Measurements from ENCODE around the gene CCDC80. TPM values are rescaled to one million over a fixed set of nuclear protein-coding genes. Genes with fewer than 3 reads are reported as not detected.

Gene CCDC80
- total RNA-seq, 1 donor from 2014 or later = 4.9 TPM

DNA sequence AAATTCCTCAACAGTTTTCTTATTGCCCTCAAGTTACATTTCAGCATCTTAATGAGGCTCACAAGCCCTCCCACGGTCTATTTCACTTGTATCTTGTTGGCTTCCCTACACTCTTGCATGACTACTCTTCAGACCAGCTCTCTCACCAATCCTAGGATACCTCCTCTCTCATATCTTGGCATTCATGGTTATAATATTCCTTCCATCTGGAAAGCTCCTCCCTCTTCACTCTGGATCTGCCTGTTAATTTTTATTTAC is 8.5 kb upstream of the CCDC80 start:
- no peak overlapping the region for H3K4me3 ChIP-seq (ENCODE audit: low read depth, low read length)
- no peak for DNase-seq (ENCODE audit: low read depth)
- TF ChIP-seq, protein P1, sequence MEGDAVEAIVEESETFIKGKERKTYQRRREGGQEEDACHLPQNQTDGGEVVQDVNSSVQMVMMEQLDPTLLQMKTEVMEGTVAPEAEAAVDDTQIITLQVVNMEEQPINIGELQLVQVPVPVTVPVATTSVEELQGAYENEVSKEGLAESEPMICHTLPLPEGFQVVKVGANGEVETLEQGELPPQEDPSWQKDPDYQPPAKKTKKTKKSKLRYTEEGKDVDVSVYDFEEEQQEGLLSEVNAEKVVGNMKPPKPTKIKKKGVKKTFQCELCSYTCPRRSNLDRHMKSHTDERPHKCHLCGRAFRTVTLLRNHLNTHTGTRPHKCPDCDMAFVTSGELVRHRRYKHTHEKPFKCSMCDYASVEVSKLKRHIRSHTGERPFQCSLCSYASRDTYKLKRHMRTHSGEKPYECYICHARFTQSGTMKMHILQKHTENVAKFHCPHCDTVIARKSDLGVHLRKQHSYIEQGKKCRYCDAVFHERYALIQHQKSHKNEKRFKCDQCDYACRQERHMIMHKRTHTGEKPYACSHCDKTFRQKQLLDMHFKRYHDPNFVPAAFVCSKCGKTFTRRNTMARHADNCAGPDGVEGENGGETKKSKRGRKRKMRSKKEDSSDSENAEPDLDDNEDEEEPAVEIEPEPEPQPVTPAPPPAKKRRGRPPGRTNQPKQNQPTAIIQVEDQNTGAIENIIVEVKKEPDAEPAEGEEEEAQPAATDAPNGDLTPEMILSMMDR (IDR thresholded peaks at IDR 0.05; ENCODE audit: insufficient read depth, low read length, poor library complexity, severe bottlenecking) = no peak
- H3K27me3 ChIP-seq (ENCODE audit: control insufficient read depth, insufficient read depth, low read length) = no peaks in the 10 kb centered on the region
- no peaks in the 10 kb centered on the region for H3K36me3 ChIP-seq (ENCODE audit: control insufficient read depth, insufficient read depth, low read length)

DNA sequence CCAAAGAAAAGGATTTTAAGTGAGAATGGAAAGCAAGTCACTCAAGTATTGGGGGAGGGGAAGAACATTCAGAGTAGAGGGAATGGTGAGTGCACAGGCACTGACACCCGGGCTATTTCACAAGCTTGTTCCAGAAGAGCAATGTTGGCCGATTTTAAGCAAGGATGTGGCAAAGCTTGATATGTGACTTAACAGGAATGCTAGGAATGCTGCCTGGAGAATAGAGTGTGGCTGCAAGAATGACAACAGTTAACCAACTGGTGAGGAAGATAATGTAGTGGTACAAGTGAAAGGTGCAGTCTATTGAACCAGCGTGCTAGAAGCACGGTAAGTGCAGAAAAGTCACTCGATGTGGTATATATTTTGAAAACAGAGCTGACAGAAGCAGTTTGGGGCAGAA is 6.2 kb upstream of the CCDC80 start:
- TF ChIP-seq, protein P1 (IDR thresholded peaks at IDR 0.05; ENCODE audit: insufficient read depth, low read length, poor library complexity, severe bottlenecking) = no peak
- Histone ChIP-seq H3K36me3 (ENCODE audit: control insufficient read depth, insufficient read depth, low read length) (no peaks in the 10 kb centered on the region), H3K4me3 (ENCODE audit: low read depth, low read length) (no peak overlapping the region), H3K27me3 (ENCODE audit: control insufficient read depth, insufficient read depth, low read length) (no peaks in the 10 kb centered on the region)
- peak; percentile 92 for DNase-seq (ENCODE audit: low read depth)

DNA sequence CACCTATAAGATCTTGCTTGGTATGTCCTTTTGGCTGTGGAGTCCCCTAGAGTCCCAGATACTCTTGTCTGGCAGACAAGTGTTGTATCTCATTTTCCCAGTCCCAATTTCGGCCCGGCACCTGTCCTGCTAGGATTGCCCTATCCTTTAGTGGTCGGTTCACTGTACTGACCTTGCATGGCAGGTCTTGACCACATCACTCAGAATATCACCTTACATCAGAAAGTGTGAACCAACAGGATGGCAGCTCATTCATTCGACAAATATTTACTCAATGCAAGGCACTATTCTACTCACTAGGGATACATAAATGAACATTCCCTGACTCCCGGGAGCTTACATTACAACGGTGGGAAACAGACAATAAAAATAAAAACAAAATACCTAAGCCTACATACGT is 5.7 kb upstream of the CCDC80 start:
- Histone ChIP-seq H3K36me3 (ENCODE audit: control insufficient read depth, insufficient read depth, low read length) (no peaks in the 10 kb centered on the region), H3K27me3 (ENCODE audit: control insufficient read depth, insufficient read depth, low read length) (no peaks in the 10 kb centered on the region), H3K4me3 (ENCODE audit: low read depth, low read length) (no peak overlapping the region)
- DNase-seq (ENCODE audit: low read depth) = no peak
- TF ChIP-seq, protein P1 (IDR thresholded peaks at IDR 0.05; ENCODE audit: insufficient read depth, low read length, poor library complexity, severe bottlenecking) = no peak

DNA sequence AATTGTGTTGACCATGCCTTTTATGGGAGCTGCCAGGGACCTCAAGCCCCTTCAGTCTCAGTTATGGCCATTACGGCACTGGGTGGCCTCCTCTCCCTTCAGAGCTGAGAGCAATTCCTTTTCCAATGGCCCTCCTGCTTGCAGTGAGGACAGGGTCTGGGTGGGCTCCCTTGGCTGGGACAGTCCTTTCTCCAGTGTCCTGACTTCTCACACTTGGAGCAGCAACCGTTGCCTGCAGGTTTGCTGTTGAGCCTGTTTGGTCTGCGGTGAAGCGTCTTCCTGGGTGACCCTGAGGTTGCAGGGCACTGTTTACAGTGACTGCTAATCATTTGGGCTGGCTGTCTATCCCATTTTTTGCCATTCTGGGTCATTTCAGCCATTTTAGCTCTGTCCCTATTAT is 3.5 kb upstream of the CCDC80 start:
- Histone ChIP-seq H3K36me3 (ENCODE audit: control insufficient read depth, insufficient read depth, low read length) (no peaks in the 10 kb centered on the region), H3K27me3 (ENCODE audit: control insufficient read depth, insufficient read depth, low read length) (no peaks in the 10 kb centered on the region), H3K4me3 (ENCODE audit: low read depth, low read length) (no peak overlapping the region)
- TF ChIP-seq, protein P1 (IDR thresholded peaks at IDR 0.05; ENCODE audit: insufficient read depth, low read length, poor library complexity, severe bottlenecking) = no peak
- DNase-seq (ENCODE audit: low read depth) = no peak

DNA sequence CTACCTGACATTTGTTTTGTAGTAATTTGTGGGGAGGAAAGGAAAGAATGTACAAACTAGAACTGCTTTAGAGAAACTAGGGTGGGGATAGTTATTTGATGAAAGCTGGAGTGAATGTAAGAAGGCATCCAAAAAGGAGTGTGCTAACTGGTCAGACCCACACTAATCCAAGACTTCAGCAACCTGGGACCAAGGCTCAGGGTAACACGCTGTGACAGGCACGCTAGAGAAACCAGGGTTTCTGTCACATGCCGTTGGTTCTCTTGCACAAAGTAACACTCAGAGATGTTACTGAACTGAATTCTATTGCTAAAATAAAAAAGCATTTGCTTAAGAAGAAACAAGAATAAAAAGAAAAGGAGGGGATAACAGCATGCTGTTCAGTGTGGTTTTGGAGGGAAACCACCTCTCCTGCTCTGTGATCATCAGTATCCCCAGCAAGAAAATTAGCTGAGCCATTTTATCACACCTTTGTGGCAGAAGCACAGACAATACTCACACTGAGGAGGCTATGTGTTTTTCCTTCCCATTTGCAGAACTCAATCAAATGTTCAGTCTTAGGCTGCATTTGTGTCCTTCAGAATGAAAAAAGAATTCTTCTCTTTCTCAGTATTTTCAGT is 2.8 kb upstream of the CCDC80 start:
- H3K4me3 ChIP-seq (ENCODE audit: low read depth, low read length) = no peak overlapping the region
- no peaks in the 10 kb centered on the region for H3K36me3 ChIP-seq (ENCODE audit: control insufficient read depth, insufficient read depth, low read length)
- TF ChIP-seq, protein P1 (IDR thresholded peaks at IDR 0.05; ENCODE audit: insufficient read depth, low read length, poor library complexity, severe bottlenecking) = no peak
- H3K27me3 ChIP-seq (ENCODE audit: control insufficient read depth, insufficient read depth, low read length) = no peaks in the 10 kb centered on the region
- no peak for DNase-seq (ENCODE audit: low read depth)

DNA sequence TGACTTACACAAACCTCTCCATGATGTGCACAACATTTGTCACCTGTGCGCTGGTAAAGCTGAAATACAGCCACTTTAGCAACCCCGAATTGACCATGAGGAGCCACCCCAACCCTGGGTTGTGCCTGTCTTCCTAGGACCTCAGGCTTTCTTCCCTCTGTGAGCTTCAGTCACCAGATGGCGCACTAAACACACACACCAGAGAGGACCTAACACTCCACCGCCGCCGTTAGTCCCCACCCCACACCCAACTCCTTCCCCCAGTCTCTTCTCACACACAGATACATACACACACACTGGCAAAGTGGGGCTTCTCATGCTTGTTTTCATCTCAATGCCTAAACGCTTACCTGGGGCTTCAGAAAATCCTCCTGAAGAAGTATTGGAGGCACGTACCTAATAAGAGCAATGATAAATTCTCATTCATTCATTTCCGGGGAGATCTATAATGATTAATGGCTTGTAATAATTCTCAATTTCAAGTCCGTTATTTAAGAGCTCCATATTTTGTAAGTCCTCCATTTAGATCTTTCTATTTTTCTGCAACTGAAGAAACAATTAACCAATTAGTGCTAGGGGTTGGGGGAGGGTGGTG is 2.1 kb upstream of the CCDC80 start:
- no peak for DNase-seq (ENCODE audit: low read depth)
- H3K4me3 ChIP-seq (ENCODE audit: low read depth, low read length) = no peak overlapping the region

More for the DNA sequence above, 2.1 kb upstream of the CCDC80 start:
- Histone ChIP-seq H3K36me3 (ENCODE audit: control insufficient read depth, insufficient read depth, low read length) (no peaks in the 10 kb centered on the region), H3K27me3 (ENCODE audit: control insufficient read depth, insufficient read depth, low read length) (no peaks in the 10 kb centered on the region)
- TF ChIP-seq, protein P1 (IDR thresholded peaks at IDR 0.05; ENCODE audit: insufficient read depth, low read length, poor library complexity, severe bottlenecking) = peak; percentile 88
